Upper lobe of left lung (tissue), 6 donors: Measurements from ENCODE around the gene TNN. TPM values are rescaled to one million over a fixed set of nuclear protein-coding genes. Genes with fewer than 3 reads are reported as not detected.

Experiments used
- ATAC-seq, 2 donors: fragments of 200-7000 bp; cut with Tn5 transposase; one replicate each; pipeline ENCODE4 v1.9.1; 2022; ENCODE audit warnings: mild to moderate bottlenecking in 2 of 2, moderate library complexity in 2 of 2; ENCODE audit not compliant: low FRiP score in 2 of 2
- DNase-seq, 2 donors: peaks; one replicate each; pipeline ENCODE4 v3.0.0-alpha.2; 2019 to 2020
- H3K27ac ChIP-seq, 4 donors: fragments of 200-600 bp; sonication (generic); one replicate each; pipeline ENCODE4 v1.5.1; 2016 to 2019
- H3K27me3 ChIP-seq, 4 donors: fragments of 200-600 bp; sonication (generic); one replicate each; pipeline ENCODE4 v1.5.1; 2017 to 2019
- H3K36me3 ChIP-seq, 4 donors: fragments of 200-600 bp; sonication (generic); one replicate each; pipeline ENCODE4 v1.5.1; 2016 to 2019
- H3K4me1 ChIP-seq, 4 donors: fragments of 200-600 bp; sonication (generic); one replicate each; pipeline ENCODE4 v1.5.1; 2018 to 2019
- H3K4me3 ChIP-seq, 4 donors: fragments of 200-600 bp; sonication (generic); one replicate each; pipeline ENCODE4 v1.5.1; 2017 to 2019; ENCODE audit warnings: mild to moderate bottlenecking in 2 of 4, moderate library complexity in 1 of 4
- H3K9me3 ChIP-seq, 4 donors: fragments of 200-600 bp; sonication (generic); one replicate each; pipeline ENCODE4 v1.5.1; 2018 to 2019
- CTCF ChIP-seq, 6 experiments: fragments of 450-650 bp in 4 of 6; fragments of 200-600 bp in 2 of 6; sonication (generic) in 2 of 6; IDR thresholded peaks; one replicate each; pipeline ENCODE4 v1.5.1; 2016 to 2019; ENCODE audit warnings: antibody characterized with exemption in 6 of 6
- EP300 ChIP-seq, 4 donors: sonication (generic); formaldehyde crosslinking; IDR thresholded peaks; one replicate each; pipeline ENCODE4 v1.5.1; 2017; ENCODE audit warnings: antibody characterized with exemption in 4 of 4, control low read depth in 2 of 4
- POLR2A ChIP-seq, 4 donors: fragments of 450-650 bp; IDR thresholded peaks; one replicate each; pipeline ENCODE4 v1.5.1; 2016 to 2017; ENCODE audit warnings: antibody characterized with exemption in 4 of 4, mild to moderate bottlenecking in 2 of 4
- POLR2AphosphoS5 ChIP-seq, 2 donors: sonication (generic); formaldehyde crosslinking; IDR thresholded peaks; one replicate each; pipeline ENCODE4 v1.5.1; 2017; ENCODE audit warnings: antibody characterized with exemption in 2 of 2
- WGBS, 2 donors: methylation state at CpG; one replicate each; pipeline ENCODE4 v1.1.5; 2017 to 2018; 5-methylcytosine and 5-hydroxymethylcytosine counted together
- total RNA-seq, 6 donors: library from RNA; depleted of rRNA in 4 of 6; stranded (reverse); fragments of >200 nt in 4 of 6; gene quantifications; one replicate each; pipeline versions ENCODE4 v1.1.0 to v1.2.1, GENCODE V29; 2016 to 2021
- donor health status: DM: no; HTN: no; CAD: no; lungs with moderate emphysema.
- donor health status: DM: no; HTN: yes; CAD: no; lungs with severe emphysema.

The TNN gene
- total RNA-seq, 6 donors from 2014 or later, result 0.14 to 1.0 (median 0.16) TPM; not detected in 2

- ATAC-seq (no peak), DNase-seq (no peak)
- TF ChIP-seq POLR2AphosphoS5 (IDR thresholded peaks at IDR 0.05) (no peak), EP300 (IDR thresholded peaks at IDR 0.05) (no peak), POLR2A (IDR thresholded peaks at IDR 0.05) (no peak), CTCF (IDR thresholded peaks at IDR 0.05) (no peak)
- Histone ChIP-seq H3K27ac (no peak overlapping the region), H3K9me3 (no peaks in the 10 kb centered on the region), H3K36me3 (no peaks in the 10 kb centered on the region), H3K4me1 (peaks cover 0 to 5% (median 4%) of the 10 kb centered on the region in 4 donors), H3K4me3 (no peak overlapping the region), H3K27me3 (no peaks in the 10 kb centered on the region)
- 73 to 80% methylated on average over 6 of the region's 7 CpGs for WGBS, 2 donors
Measured at GRCh38 chr1:175145899-175146528, 78.4 kb downstream of the TNN start.

- no peaks in the 10 kb centered on the region for H3K27me3 ChIP-seq
- peaks cover 0 to 5% (median 4%) of the 10 kb centered on the region in 4 donors for H3K4me1 ChIP-seq
- H3K4me3 ChIP-seq, result no peak overlapping the region
- H3K9me3 ChIP-seq, result no peaks in the 10 kb centered on the region
- DNase-seq (peak; percentile 62 to 85), ATAC-seq (peak; percentile 80 to 91)
- WGBS, 2 donors, result 36 to 39% methylated on average over 21 of the region's 21 CpGs
- TF ChIP-seq POLR2AphosphoS5 (IDR thresholded peaks at IDR 0.05), result no peak
- TF ChIP-seq POLR2A (IDR thresholded peaks at IDR 0.05), result no peak
- TF ChIP-seq EP300 (IDR thresholded peaks at IDR 0.05), result no peak
- TF ChIP-seq CTCF (IDR thresholded peaks at IDR 0.05), result peak; percentile 40 to 84 (median 62)
- no peak overlapping the region for H3K27ac ChIP-seq
- no peaks in the 10 kb centered on the region for H3K36me3 ChIP-seq
Measured at GRCh38 chr1:175146529-175147213, 79.0 kb downstream of the TNN start.

- Histone ChIP-seq H3K4me3 (no peak overlapping the region), H3K27ac (no peak overlapping the region), H3K36me3 (no peaks in the 10 kb centered on the region), H3K4me1 (peaks cover 3 to 8% (median 5%) of the 10 kb centered on the region in 4 donors), H3K9me3 (no peaks in the 10 kb centered on the region), H3K27me3 (no peaks in the 10 kb centered on the region)
- 92% methylated on average over 5 of the region's 5 CpGs for WGBS, 2 donors
- ATAC-seq, result no peak
- no peak for DNase-seq
- no peak for TF ChIP-seq EP300 (IDR thresholded peaks at IDR 0.05)
- TF ChIP-seq CTCF (IDR thresholded peaks at IDR 0.05), result no peak
- no peak for TF ChIP-seq POLR2AphosphoS5 (IDR thresholded peaks at IDR 0.05)
- TF ChIP-seq POLR2A (IDR thresholded peaks at IDR 0.05), result no peak
Measured at GRCh38 chr1:175147569-175147968, 79.9 kb downstream of the TNN start.

- Histone ChIP-seq H3K36me3 (no peaks in the 10 kb centered on the region), H3K27me3 (no peaks in the 10 kb centered on the region), H3K27ac (no peak overlapping the region), H3K4me1 (peaks cover 3 to 8% (median 5%) of the 10 kb centered on the region in 4 donors), H3K4me3 (no peak overlapping the region), H3K9me3 (no peaks in the 10 kb centered on the region)
- 67 to 68% methylated on average over 7 of the region's 7 CpGs for WGBS, 2 donors
- ATAC-seq (no peak), DNase-seq (no peak)
- TF ChIP-seq POLR2AphosphoS5 (IDR thresholded peaks at IDR 0.05) (no peak), POLR2A (IDR thresholded peaks at IDR 0.05) (no peak), CTCF (IDR thresholded peaks at IDR 0.05) (no peak), EP300 (IDR thresholded peaks at IDR 0.05) (no peak)
Measured at GRCh38 chr1:175148068-175148467, 80.4 kb downstream of the TNN start.
